ENCODE data around the gene TMEM63A. TPM values are rescaled to one million over a fixed set of nuclear protein-coding genes. Genes with fewer than 3 reads are reported as not detected.

TMEM63A gene
- polyA plus RNA-seq, 1 donor (not counting 4 experiments of a cell fraction or from before 2014, with no cell fraction given): 16.5 TPM

DNA sequence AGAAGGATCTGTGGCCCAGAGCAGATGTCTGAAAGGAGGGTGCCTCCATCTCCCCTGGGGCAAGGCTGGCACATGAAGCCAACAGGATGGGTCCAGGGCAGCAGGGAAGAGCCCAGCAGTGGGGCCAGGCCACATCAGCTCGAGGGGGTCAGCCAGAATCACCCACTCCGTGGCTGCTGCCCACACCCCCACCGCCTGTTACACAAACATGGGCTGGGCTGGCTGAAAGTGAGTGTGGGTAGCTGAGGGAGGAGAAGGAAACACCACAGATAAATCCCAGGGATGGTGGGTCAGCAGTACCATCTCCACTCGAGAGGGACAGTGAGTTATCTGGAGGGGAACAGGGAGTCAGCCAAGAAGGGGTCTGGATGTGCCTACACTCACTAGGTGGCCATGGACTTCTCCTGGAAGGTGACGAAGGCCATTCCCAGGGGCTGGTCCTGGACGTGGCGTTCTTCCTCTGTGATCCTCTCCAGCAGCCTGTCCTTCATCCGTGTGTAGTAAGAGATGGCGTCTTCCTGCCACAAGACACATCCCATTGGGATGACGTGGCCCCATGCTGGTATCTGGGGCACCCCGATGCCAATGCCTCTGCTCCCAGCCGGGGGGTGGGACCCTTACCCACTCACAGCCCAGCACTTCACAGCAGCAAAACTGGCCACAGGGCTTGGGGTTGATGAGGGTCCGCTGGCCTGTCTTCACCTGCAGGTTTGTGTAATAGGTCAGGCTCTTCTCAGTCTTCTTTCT, 20.2 kb downstream of the TMEM63A start:
- dilution Hi-C loops (cut with MboI; ENCODE audit: extremely low pct_ligation_motif_present, low sequenced_read_pairs): no loop called here
- Histone ChIP-seq H4K20me1 (ENCODE audit: control insufficient read depth, extremely low read depth, insufficient read depth, low read length) (peaks cover 2% of the 10 kb centered on the region), H3K4me2 (ENCODE audit: control insufficient read depth, extremely low read depth, insufficient read depth, low read depth, low read length) (no peak overlapping the region), H3K27ac (ENCODE audit: control insufficient read depth, insufficient read depth, low read length) (no peak overlapping the region), H3K9me1 (ENCODE audit: control insufficient read depth, extremely low read depth, insufficient read depth, low read length) (no peaks in the 10 kb centered on the region), H3K27me3 (ENCODE audit: control insufficient read depth, extremely low read depth, insufficient read depth, low read length) (no peaks in the 10 kb centered on the region), H3K9me3 (ENCODE audit: control insufficient read depth, low read depth, low read length) (no peaks in the 10 kb centered on the region), H3K36me3 (ENCODE audit: control insufficient read depth in 2 of 2, extremely low read depth in 1 of 2, insufficient read depth in 2 of 2, low read length in 2 of 2) (peaks cover 22 to 29% of the 10 kb centered on the region in 2 experiments), H3K79me2 (ENCODE audit: control insufficient read depth, insufficient read depth, low read length) (no peaks in the 10 kb centered on the region), H2AFZ (ENCODE audit: control insufficient read depth, low read length) (no peak overlapping the region), H3K9ac (ENCODE audit: control insufficient read depth, extremely low read depth, insufficient read depth, low read length) (no peak overlapping the region), H3K4me3 (ENCODE audit: control insufficient read depth in 2 of 3, extremely low read depth in 1 of 3, insufficient read depth in 2 of 3, low read depth in 1 of 3, low read length in 3 of 3) (no peak overlapping the region), H3K4me1 (ENCODE audit: control insufficient read depth, extremely low read depth, insufficient read depth, low read length) (no peaks in the 10 kb centered on the region)
- DNase-seq (ENCODE audit: low read depth, low spot score): no peak
- FAIRE-seq: no peak
- TF ChIP-seq, protein P1, sequence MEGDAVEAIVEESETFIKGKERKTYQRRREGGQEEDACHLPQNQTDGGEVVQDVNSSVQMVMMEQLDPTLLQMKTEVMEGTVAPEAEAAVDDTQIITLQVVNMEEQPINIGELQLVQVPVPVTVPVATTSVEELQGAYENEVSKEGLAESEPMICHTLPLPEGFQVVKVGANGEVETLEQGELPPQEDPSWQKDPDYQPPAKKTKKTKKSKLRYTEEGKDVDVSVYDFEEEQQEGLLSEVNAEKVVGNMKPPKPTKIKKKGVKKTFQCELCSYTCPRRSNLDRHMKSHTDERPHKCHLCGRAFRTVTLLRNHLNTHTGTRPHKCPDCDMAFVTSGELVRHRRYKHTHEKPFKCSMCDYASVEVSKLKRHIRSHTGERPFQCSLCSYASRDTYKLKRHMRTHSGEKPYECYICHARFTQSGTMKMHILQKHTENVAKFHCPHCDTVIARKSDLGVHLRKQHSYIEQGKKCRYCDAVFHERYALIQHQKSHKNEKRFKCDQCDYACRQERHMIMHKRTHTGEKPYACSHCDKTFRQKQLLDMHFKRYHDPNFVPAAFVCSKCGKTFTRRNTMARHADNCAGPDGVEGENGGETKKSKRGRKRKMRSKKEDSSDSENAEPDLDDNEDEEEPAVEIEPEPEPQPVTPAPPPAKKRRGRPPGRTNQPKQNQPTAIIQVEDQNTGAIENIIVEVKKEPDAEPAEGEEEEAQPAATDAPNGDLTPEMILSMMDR (optimal IDR thresholded peaks at IDR 0.05 in 1 of 3, IDR thresholded peaks at IDR 0.05 in 1 of 3, conservative IDR thresholded peaks at IDR 0.05 in 1 of 3; ENCODE audit: extremely low read depth in 1 of 3, insufficient read depth in 2 of 3, low read length in 3 of 3): no peak
- no peak for TF ChIP-seq EZH2 (IDR thresholded peaks at IDR 0.05; ENCODE audit: low read length)

DNA sequence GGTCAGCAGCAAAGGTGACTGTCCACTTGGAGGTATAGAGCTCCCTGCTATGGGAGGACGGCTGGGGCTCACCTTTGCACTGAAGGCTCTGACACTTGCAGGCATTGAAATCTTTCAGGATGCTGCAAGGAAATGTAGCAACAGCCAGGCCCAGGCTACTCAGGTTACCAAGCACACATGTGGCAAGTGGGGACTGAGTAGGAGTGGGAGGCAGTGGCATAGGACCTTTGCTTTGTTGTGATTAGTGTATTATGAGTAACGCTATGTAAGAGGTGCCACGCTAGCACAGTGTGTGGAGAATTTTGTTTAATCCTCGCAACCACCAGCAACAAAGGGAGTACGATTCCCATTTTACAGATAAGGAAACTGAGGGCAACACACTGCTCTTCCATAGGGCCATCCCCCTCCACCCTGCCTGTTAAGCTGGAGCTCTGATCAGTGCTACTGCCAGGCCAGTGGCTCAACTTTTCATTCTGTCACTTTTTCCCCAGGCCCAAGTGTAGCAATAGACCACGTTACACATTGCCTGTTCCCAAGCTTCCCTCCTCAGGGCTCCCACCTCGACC, 21.2 kb downstream of the TMEM63A start:
- no peak overlapping the region for H2AFZ ChIP-seq (ENCODE audit: control insufficient read depth, low read length)
- no peak overlapping the region for H3K4me3 ChIP-seq (ENCODE audit: control insufficient read depth in 2 of 3, extremely low read depth in 1 of 3, insufficient read depth in 2 of 3, low read depth in 1 of 3, low read length in 3 of 3)
- no peaks in the 10 kb centered on the region for H3K27me3 ChIP-seq (ENCODE audit: control insufficient read depth, extremely low read depth, insufficient read depth, low read length)
- TF ChIP-seq, protein P1 (optimal IDR thresholded peaks at IDR 0.05 in 1 of 3, IDR thresholded peaks at IDR 0.05 in 1 of 3, conservative IDR thresholded peaks at IDR 0.05 in 1 of 3; ENCODE audit: extremely low read depth in 1 of 3, insufficient read depth in 2 of 3, low read length in 3 of 3): no peak
- no peak for TF ChIP-seq EZH2 (IDR thresholded peaks at IDR 0.05; ENCODE audit: low read length)
- H3K9me3 ChIP-seq (ENCODE audit: control insufficient read depth, low read depth, low read length): no peaks in the 10 kb centered on the region
- H3K9ac ChIP-seq (ENCODE audit: control insufficient read depth, extremely low read depth, insufficient read depth, low read length): no peak overlapping the region
- H3K27ac ChIP-seq (ENCODE audit: control insufficient read depth, insufficient read depth, low read length): no peak overlapping the region
- no peaks in the 10 kb centered on the region for H3K9me1 ChIP-seq (ENCODE audit: control insufficient read depth, extremely low read depth, insufficient read depth, low read length)
- dilution Hi-C loops (cut with MboI; ENCODE audit: extremely low pct_ligation_motif_present, low sequenced_read_pairs): no loop called here
- H3K4me1 ChIP-seq (ENCODE audit: control insufficient read depth, extremely low read depth, insufficient read depth, low read length): no peaks in the 10 kb centered on the region
- FAIRE-seq: no peak
- no peak overlapping the region for H3K4me2 ChIP-seq (ENCODE audit: control insufficient read depth, extremely low read depth, insufficient read depth, low read depth, low read length)
- H3K36me3 ChIP-seq (ENCODE audit: control insufficient read depth in 2 of 2, extremely low read depth in 1 of 2, insufficient read depth in 2 of 2, low read length in 2 of 2): peaks cover 12 to 26% of the 10 kb centered on the region in 2 experiments
- DNase-seq (ENCODE audit: low read depth, low spot score): no peak
- peaks cover under 1% of the 10 kb centered on the region for H4K20me1 ChIP-seq (ENCODE audit: control insufficient read depth, extremely low read depth, insufficient read depth, low read length)
- H3K79me2 ChIP-seq (ENCODE audit: control insufficient read depth, insufficient read depth, low read length): no peaks in the 10 kb centered on the region

Measured in keratinocyte (primary cell).